ENCODE measurements around the gene CCDC78.

DNA sequence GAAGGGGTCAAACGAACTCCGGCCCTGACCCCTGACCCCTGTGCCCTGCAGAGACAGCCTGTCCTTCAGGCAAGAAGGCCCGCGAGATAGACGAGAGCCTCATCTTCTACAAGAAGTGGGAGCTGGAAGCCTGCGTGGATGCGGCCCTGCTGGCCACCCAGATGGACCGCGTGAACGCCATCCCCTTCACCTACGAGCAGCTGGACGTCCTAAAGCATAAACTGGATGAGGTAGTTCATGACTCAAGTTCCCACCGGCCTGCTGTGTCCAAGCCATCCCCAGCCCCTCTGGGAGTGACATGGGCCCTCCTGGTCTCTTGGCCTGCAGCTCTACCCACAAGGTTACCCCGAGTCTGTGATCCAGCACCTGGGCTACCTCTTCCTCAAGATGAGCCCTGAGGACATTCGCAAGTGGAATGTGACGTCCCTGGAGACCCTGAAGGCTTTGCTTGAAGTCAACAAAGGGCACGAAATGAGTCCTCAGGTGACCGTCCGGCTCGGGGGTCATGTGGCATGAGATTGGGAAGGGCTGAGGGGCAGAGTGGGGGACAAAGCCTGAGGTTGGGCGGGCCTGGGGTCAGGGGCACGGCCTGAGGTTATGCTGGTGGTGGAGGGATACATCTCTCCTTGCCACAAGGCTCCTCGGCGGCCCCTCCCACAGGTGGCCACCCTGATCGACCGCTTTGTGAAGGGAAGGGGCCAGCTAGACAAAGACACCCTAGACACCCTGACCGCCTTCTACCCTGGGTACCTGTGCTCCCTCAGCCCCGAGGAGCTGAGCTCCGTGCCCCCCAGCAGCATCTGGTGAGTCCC lies 40.0 kb upstream of the CCDC78 start:
- TF ChIP-seq POLR2A (IDR thresholded peaks at IDR 0.05; ENCODE audit: low read depth, low read length) (no peak), POLR2AphosphoS5 (IDR thresholded peaks at IDR 0.05; ENCODE audit: low read depth, low read length) (no peak), POU2F2 (IDR thresholded peaks at IDR 0.05; ENCODE audit: low read depth, low read length) (no peak)
